ENCODE data around the gene ESR2. TPM values are rescaled to one million over a fixed set of nuclear protein-coding genes. Genes with fewer than 3 reads are reported as not detected.

The ESR2 gene
- total RNA-seq, 3 donors from 2014 or later: 0.98 to 2.2 (median 1.5) TPM

GRCh38 chr14:64225151-64225757, 68.9 kb downstream of the ESR2 start:
- H3K9me3 ChIP-seq: no peaks in the 10 kb centered on the region
- no peak overlapping the region for H3K27ac ChIP-seq
- H3K4me3 ChIP-seq: no peak overlapping the region
- DNase-seq (ENCODE audit: low spot score in 2 of 2): no peak
- no peak for TF ChIP-seq CTCF (IDR thresholded peaks at IDR 0.05)
- TF ChIP-seq POLR2A (IDR thresholded peaks at IDR 0.05): no peak
- TF ChIP-seq POLR2AphosphoS5 (IDR thresholded peaks at IDR 0.05): no peak
- H3K27me3 ChIP-seq: no peaks in the 10 kb centered on the region
- H3K4me1 ChIP-seq: no peaks in the 10 kb centered on the region
- H3K36me3 ChIP-seq: no peaks in the 10 kb centered on the region
- intact Hi-C loops (cut with DNase I; ENCODE audit: low total_unique reads): no loop called here

GRCh38 chr14:64221391-64222003, 72.7 kb downstream of the ESR2 start:
- H3K27me3 ChIP-seq: no peaks in the 10 kb centered on the region
- no peaks in the 10 kb centered on the region for H3K4me1 ChIP-seq
- no peak overlapping the region for H3K4me3 ChIP-seq
- no peaks in the 10 kb centered on the region for H3K36me3 ChIP-seq
- H3K27ac ChIP-seq: no peak overlapping the region
- intact Hi-C loops (cut with DNase I; ENCODE audit: low total_unique reads): no loop called here
- H3K9me3 ChIP-seq: no peaks in the 10 kb centered on the region
- TF ChIP-seq POLR2A (IDR thresholded peaks at IDR 0.05) (no peak), CTCF (IDR thresholded peaks at IDR 0.05) (no peak), POLR2AphosphoS5 (IDR thresholded peaks at IDR 0.05) (no peak)
- DNase-seq (ENCODE audit: low spot score in 2 of 2): no peak

DNA sequence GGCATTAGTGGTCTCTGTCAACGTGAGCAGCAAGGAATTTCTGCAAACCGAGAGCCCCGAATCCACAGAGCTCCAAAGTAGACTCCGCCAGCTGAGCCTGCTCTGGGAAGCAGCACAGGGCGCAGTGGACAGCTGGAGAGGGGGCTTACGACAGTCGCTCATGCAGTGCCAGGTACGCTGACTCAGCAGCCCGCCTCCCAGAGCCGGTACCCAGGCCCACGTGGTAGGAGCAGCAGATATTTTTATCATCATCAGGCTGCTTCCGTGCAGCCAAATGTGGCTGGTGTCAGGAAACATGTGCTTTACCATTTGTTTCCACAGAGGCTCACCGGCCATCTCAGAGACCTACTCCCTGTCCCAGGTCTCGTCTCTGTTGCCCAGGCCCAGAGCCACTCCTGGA, 73.7 kb downstream of the ESR2 start:
- intact Hi-C loops (cut with DNase I; ENCODE audit: low total_unique reads): no loop called here
- Histone ChIP-seq H3K4me1 (no peaks in the 10 kb centered on the region), H3K36me3 (no peaks in the 10 kb centered on the region), H3K27me3 (no peaks in the 10 kb centered on the region), H3K9me3 (no peaks in the 10 kb centered on the region), H3K27ac (no peak overlapping the region), H3K4me3 (no peak overlapping the region)
- TF ChIP-seq CTCF (IDR thresholded peaks at IDR 0.05): no peak
- no peak for TF ChIP-seq POLR2A (IDR thresholded peaks at IDR 0.05)
- TF ChIP-seq POLR2AphosphoS5 (IDR thresholded peaks at IDR 0.05): no peak
- DNase-seq (ENCODE audit: low spot score in 2 of 2): no peak

- DNase-seq (ENCODE audit: low spot score in 2 of 2): no peak
- Histone ChIP-seq H3K4me1 (no peaks in the 10 kb centered on the region), H3K27me3 (no peaks in the 10 kb centered on the region), H3K9me3 (no peaks in the 10 kb centered on the region), H3K4me3 (no peak overlapping the region), H3K36me3 (no peaks in the 10 kb centered on the region), H3K27ac (no peak overlapping the region)
- TF ChIP-seq CTCF (IDR thresholded peaks at IDR 0.05): no peak
- intact Hi-C loops (cut with DNase I; ENCODE audit: low total_unique reads): no loop called here
Observed at GRCh38 chr14:64220056-64220455, 74.1 kb downstream of the ESR2 start.

GRCh38 chr14:64218344-64219240, 75.6 kb downstream of the ESR2 start:
- no peak overlapping the region for H3K4me3 ChIP-seq
- TF ChIP-seq CTCF (IDR thresholded peaks at IDR 0.05): no peak
- TF ChIP-seq POLR2AphosphoS5 (IDR thresholded peaks at IDR 0.05): no peak
- TF ChIP-seq POLR2A (IDR thresholded peaks at IDR 0.05): no peak
- no peaks in the 10 kb centered on the region for H3K27me3 ChIP-seq
- intact Hi-C loops (cut with DNase I; ENCODE audit: low total_unique reads): no loop called here
- no peaks in the 10 kb centered on the region for H3K4me1 ChIP-seq
- peak overlapping the region in 1 of 2 donors; percentile 13 for H3K27ac ChIP-seq
- DNase-seq (ENCODE audit: low spot score in 2 of 2): no peak
- no peaks in the 10 kb centered on the region for H3K36me3 ChIP-seq
- H3K9me3 ChIP-seq: no peaks in the 10 kb centered on the region

Data from breast epithelium (tissue), 4 donors.